ENCODE results near the gene CBX3. TPM values are rescaled to one million over a fixed set of nuclear protein-coding genes. Genes with fewer than 3 reads are reported as not detected.

Gene CBX3
- total and polyA plus RNA-seq, 11 donors: 31.5 to 70.1 (median 59.9) TPM

DNA sequence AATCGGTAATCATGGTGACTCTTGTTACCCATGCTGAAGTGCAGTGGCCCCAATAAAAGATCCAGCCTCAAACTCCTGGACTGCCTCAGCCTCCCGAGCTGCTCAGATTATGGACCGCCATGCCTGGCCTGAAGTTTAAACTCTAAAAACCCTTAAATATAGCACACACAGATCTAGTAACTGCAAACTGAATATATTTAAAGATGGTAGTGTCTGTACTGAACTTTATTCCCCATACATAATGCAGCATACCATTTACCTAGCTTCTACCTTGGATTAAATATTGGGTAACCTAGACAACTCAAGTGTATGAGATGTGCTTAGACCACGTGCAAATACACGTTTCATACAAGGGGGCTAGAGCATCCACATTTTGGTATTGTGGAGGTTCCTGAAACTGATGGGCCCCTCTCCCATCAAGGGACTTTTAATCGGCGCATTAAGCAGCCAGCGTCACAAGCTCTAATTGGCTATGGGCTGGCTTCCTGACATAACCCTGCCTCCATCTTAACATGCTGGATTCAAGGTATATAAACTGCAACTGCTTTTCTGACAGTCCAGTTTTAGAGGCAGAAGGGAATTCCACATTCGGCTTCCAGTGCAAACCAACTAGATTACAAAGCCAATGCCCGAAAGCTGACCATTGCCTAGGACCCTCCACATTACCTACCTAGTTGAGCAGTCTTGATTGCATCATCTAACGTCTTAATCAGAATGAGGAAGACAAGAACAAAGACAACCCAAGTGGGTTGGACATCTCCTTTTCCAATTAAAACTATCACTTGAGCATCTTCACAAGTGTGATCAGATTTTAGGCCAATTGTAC is 14.0 kb upstream of the CBX3 start:
- TF ChIP-seq POLR2A (IDR thresholded peaks at IDR 0.05): no peak
- TF ChIP-seq CTCF (IDR thresholded peaks at IDR 0.05): no peak
- intact Hi-C loops (cut with DNase I): no loop called here
- Histone ChIP-seq H3K4me1 (peaks cover 4 to 86% (median 25%) of the 10 kb centered on the region in 12 donors), H3K27me3 (no peaks in the 10 kb centered on the region), H3K4me3 (no peak overlapping the region), H3K9me3 (no peaks in the 10 kb centered on the region), H3K36me3 (peaks cover 0 to 90% (median 74%) of the 10 kb centered on the region in 9 donors), H3K27ac (no peak overlapping the region)
- DNase-seq: no peak
- WGBS, 4 donors: 82 to 88% (median 84%) methylated on average over 11 of the region's 11 CpGs
- ATAC-seq: peak in 1 of 4 donors; percentile 11

- Histone ChIP-seq H3K27me3 (no peaks in the 10 kb centered on the region), H3K4me3 (no peak overlapping the region), H3K36me3 (peaks cover 0 to 98% (median 82%) of the 10 kb centered on the region in 9 donors), H3K9me3 (no peaks in the 10 kb centered on the region), H3K4me1 (peaks cover 6 to 86% (median 25%) of the 10 kb centered on the region in 12 donors), H3K27ac (peak overlapping the region in 1 of 12 donors; percentile 13)
- TF ChIP-seq CTCF (IDR thresholded peaks at IDR 0.05) (no peak), POLR2A (IDR thresholded peaks at IDR 0.05) (no peak)
- WGBS, 4 donors: 87 to 92% (median 90%) methylated on average over 9 of the region's 9 CpGs
- intact Hi-C loops (cut with DNase I): no loop called here
- ATAC-seq: peak in 1 of 4 donors; percentile 9
- no peak for DNase-seq
Measured at GRCh38 chr7:26188206-26188956, 13.2 kb upstream of the CBX3 start.

- Histone ChIP-seq H3K27me3 (no peaks in the 10 kb centered on the region), H3K36me3 (peaks cover 0 to 100% (median 88%) of the 10 kb centered on the region in 9 donors), H3K4me1 (peaks cover 6 to 87% (median 29%) of the 10 kb centered on the region in 12 donors), H3K9me3 (no peaks in the 10 kb centered on the region), H3K4me3 (no peak overlapping the region), H3K27ac (no peak overlapping the region)
- no peak for TF ChIP-seq POLR2A (IDR thresholded peaks at IDR 0.05)
- TF ChIP-seq CTCF (IDR thresholded peaks at IDR 0.05): no peak
- 90 to 96% (median 93%) methylated on average over 3 of the region's 3 CpGs for WGBS, 4 donors
- intact Hi-C loops (cut with DNase I): no loop called here
- DNase-seq (no peak), ATAC-seq (no peak)
Measured at GRCh38 chr7:26188957-26189541, 12.5 kb upstream of the CBX3 start.

DNA sequence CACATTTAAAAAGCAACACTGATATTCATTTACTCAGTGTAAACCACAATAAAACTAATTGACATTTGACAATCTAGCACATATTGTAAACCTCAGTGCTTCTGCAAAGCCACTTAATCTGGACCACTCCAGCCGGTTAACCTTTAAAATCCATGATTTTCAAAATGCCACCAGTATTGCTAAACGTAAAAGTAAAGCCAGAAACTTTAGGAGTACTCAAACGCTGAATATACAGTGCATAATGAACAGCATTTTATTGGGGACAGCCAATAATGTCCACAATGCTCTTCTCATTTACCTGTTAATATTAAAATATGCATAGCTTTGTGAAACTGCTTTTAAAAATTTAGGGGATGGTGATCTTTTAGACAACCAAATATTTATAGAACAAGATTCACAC is 11.8 kb upstream of the CBX3 start:
- peaks cover 6 to 89% (median 35%) of the 10 kb centered on the region in 12 donors for H3K4me1 ChIP-seq
- WGBS, 4 donors: 87 to 90% (median 89%) methylated on average over 3 of the region's 3 CpGs
- H3K27me3 ChIP-seq: no peaks in the 10 kb centered on the region
- no peak overlapping the region for H3K27ac ChIP-seq
- H3K36me3 ChIP-seq: peaks cover 0 to 100% (median 92%) of the 10 kb centered on the region in 9 donors
- TF ChIP-seq POLR2A (IDR thresholded peaks at IDR 0.05): no peak
- TF ChIP-seq CTCF (IDR thresholded peaks at IDR 0.05): no peak
- H3K4me3 ChIP-seq: no peak overlapping the region
- no peaks in the 10 kb centered on the region for H3K9me3 ChIP-seq
- intact Hi-C loops (cut with DNase I): no loop called here
- DNase-seq (no peak), ATAC-seq (no peak)

All from heart left ventricle (tissue), 16 donors.